HepG2 (cell line): Measurements from ENCODE around the gene RAB22A. TPM values are rescaled to one million over a fixed set of nuclear protein-coding genes. Genes with fewer than 3 reads are reported as not detected.
A peak's percentile ranks its signal among the peaks of the same experiment; 100 is the strongest.

Experiments used
- ARNT2 ChIP-seq: sonication (generic); formaldehyde crosslinking; IDR thresholded peaks from 2 replicates; pipeline ENCODE4 v1.8.0; 2022; ENCODE audit warnings: mild to moderate bottlenecking, low read depth, missing genetic modification reagents, moderate library complexity
- CENPT ChIP-seq: sonication (generic); formaldehyde crosslinking; IDR thresholded peaks from 2 replicates; pipeline ENCODE4 v1.8.0; 2022; ENCODE audit warnings: low read depth, mild to moderate bottlenecking, moderate library complexity, missing genetic modification reagents
- EP300 ChIP-seq, 3 experiments: sonication (generic) in 1 of 3; formaldehyde crosslinking in 1 of 3; IDR thresholded peaks; 2 replicates each; pipeline versions ENCODE4 v1.5.1 to v1.6.1; 2011 to 2020; ENCODE audit warnings: low read depth in 2 of 3, low read length in 2 of 3, borderline replicate concordance in 1 of 3, improper control_type of control experiment in 1 of 3, mild to moderate bottlenecking in 1 of 3, missing genetic modification reagents in 1 of 3, moderate library complexity in 1 of 3
- KLF16 ChIP-seq, 2 experiments: sonication (generic) in 1 of 2; formaldehyde crosslinking in 1 of 2; IDR thresholded peaks; 2 replicates each; pipeline versions ENCODE4 v1.6.1 to v1.8.0; 2016 to 2023; ENCODE audit warnings: missing genetic modification reagents in 2 of 2, missing compliant biosample characterization in 1 of 2
- MAZ ChIP-seq, 2 experiments: sonication (generic) in 1 of 2; formaldehyde crosslinking in 1 of 2; IDR thresholded peaks; 2 replicates each; pipeline versions ENCODE4 v1.5.0 to v1.6.1; 2012 to 2020; ENCODE audit warnings: low read depth in 2 of 2, mild to moderate bottlenecking in 2 of 2, borderline replicate concordance in 1 of 2, improper control_type of control experiment in 1 of 2, low read length in 1 of 2, missing genetic modification reagents in 1 of 2, moderate library complexity in 1 of 2
- MEIS1 ChIP-seq: sonication (generic); formaldehyde crosslinking; IDR thresholded peaks from 2 replicates; pipeline ENCODE4 v1.9.0; 2021; ENCODE audit warnings: mild to moderate bottlenecking, missing genetic modification reagents, moderate library complexity, borderline replicate concordance
- NFE2L2 ChIP-seq: fragments of 150-350 bp; IDR thresholded peaks from 2 replicates; pipeline ENCODE4 v1.6.1; 2014; ENCODE audit warnings: low read length
- SALL2 ChIP-seq: sonication (generic); formaldehyde crosslinking; IDR thresholded peaks from 2 replicates; pipeline ENCODE4 v1.8.1; 2023; ENCODE audit warnings: mild to moderate bottlenecking, missing genetic modification reagents, inconsistent platforms
- SMYD3 ChIP-seq: sonication (generic); formaldehyde crosslinking; IDR thresholded peaks from 2 replicates; pipeline ENCODE4 v1.8.1; 2023; ENCODE audit warnings: mild to moderate bottlenecking, missing genetic modification reagents
- TAF1 ChIP-seq: sonication (generic); formaldehyde crosslinking; IDR thresholded peaks from 2 replicates; pipeline ENCODE4 v1.4.0; 2020; ENCODE audit warnings: missing genetic modification reagents
- XRCC5 ChIP-seq: fragments of 200-400 bp; formaldehyde crosslinking; optimal IDR thresholded peaks from 2 replicates; pipeline ENCODE3; 2017; ENCODE audit warnings: mild to moderate bottlenecking, low read length
- YEATS4 ChIP-seq: sonication (generic); formaldehyde crosslinking; IDR thresholded peaks from 2 replicates; pipeline ENCODE4 v1.4.0; 2020; ENCODE audit warnings: missing genetic modification reagents, borderline replicate concordance
- ZNF230 ChIP-seq: sonication (generic); formaldehyde crosslinking; IDR thresholded peaks from 2 replicates; pipeline ENCODE4 v1.4.0; 2020; ENCODE audit warnings: mild to moderate bottlenecking, missing genetic modification reagents
- ZNF343 ChIP-seq: sonication (generic); formaldehyde crosslinking; IDR thresholded peaks from 2 replicates; pipeline ENCODE4 v1.4.0; 2020; ENCODE audit warnings: mild to moderate bottlenecking, missing genetic modification reagents
- ZNF441 ChIP-seq: sonication (generic); formaldehyde crosslinking; IDR thresholded peaks from 2 replicates; pipeline ENCODE4 v1.7.0; 2021; ENCODE audit warnings: missing genetic modification reagents, borderline replicate concordance
- ZNF883 ChIP-seq: sonication (generic); formaldehyde crosslinking; IDR thresholded peaks from 2 replicates; pipeline ENCODE4 v1.5.1; 2020; ENCODE audit warnings: mild to moderate bottlenecking, missing genetic modification reagents; ENCODE audit errors: not compliant biosample characterization
- polyA plus RNA-seq, 8 experiments: library from polyadenylated mRNA; depleted of rRNA in 3 of 8; stranded (reverse) in 7 of 8; unstranded in 1 of 8; fragments of >200 nt; fragmentation: Illumina TruSeq in 4 of 8; extraction: Trizol in 4 of 8; gene quantifications; 2 replicates each; pipeline versions ENCODE4 v1.2.1 to v1.2.3, GENCODE V29; 2011 to 2016; ENCODE audit warnings: low read depth in 4 of 8, missing spikeins in 1 of 8, mixed read lengths in 1 of 8; ENCODE audit not compliant: insufficient read depth in 1 of 8
- total RNA-seq, 5 experiments: library from RNA; depleted of rRNA; stranded (reverse); fragments of >200 nt; fragmentation: Illumina TruSeq; extraction: Trizol; gene quantifications; 2 replicates each; pipeline ENCODE4 v1.2.3, GENCODE V29; 2016; ENCODE audit warnings: low read depth in 1 of 5
- TF ChIP-seq, protein P1 (sequence below): sonication (generic); formaldehyde crosslinking; IDR thresholded peaks from 2 replicates; pipeline ENCODE4 v1.4.0; 2020; ENCODE audit warnings: low read depth, missing genetic modification reagents
- TF ChIP-seq, protein P2 (sequence below): sonication (generic); formaldehyde crosslinking; IDR thresholded peaks from 2 replicates; pipeline ENCODE4 v1.4.0; 2020; ENCODE audit warnings: missing genetic modification reagents, mild to moderate bottlenecking, borderline replicate concordance
- TF ChIP-seq, protein P3 (sequence below): IDR thresholded peaks from 2 replicates; pipeline ENCODE4 v1.6.1; 2012; ENCODE audit warnings: inconsistent platforms
- TF ChIP-seq, protein P4 (sequence below): IDR thresholded peaks from 2 replicates; pipeline ENCODE4 v1.6.1; 2016; ENCODE audit warnings: missing compliant biosample characterization, missing genetic modification reagents, borderline replicate concordance

The RAB22A gene
- total and polyA plus RNA-seq, 2 of the 13 experiments (the other 11 are each of a cell fraction or from before 2014, with no cell fraction given), result 10.7 to 11.2 TPM

DNA sequence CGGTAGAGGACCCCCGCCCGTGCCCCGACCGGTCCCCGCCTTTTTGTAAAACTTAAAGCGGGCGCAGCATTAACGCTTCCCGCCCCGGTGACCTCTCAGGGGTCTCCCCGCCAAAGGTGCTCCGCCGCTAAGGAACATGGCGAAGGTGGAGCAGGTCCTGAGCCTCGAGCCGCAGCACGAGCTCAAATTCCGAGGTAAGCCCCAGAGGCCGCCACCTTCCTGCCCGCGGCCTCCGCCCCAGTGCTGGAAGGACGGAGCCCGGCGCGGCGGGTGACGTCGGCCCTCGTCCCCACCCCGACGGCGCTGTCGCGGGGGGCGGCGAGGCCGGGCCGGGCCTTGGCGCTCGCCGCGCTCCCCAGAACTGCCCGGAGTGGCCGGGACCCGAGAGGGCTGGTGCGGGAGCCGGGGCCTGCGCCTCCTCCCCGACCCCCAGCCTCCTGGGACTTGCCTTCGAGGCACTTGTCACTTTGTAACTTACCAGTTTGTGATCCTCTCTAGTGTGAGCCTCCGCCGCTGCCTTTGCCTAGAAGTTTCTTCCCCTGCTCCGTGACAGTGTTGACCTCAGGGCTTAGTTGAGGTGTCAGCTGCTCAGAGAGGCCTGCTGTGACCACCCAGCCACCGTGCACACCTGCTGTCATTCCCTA lies 79.9 kb downstream of the RAB22A start (continued):
- TF ChIP-seq, protein P1, sequence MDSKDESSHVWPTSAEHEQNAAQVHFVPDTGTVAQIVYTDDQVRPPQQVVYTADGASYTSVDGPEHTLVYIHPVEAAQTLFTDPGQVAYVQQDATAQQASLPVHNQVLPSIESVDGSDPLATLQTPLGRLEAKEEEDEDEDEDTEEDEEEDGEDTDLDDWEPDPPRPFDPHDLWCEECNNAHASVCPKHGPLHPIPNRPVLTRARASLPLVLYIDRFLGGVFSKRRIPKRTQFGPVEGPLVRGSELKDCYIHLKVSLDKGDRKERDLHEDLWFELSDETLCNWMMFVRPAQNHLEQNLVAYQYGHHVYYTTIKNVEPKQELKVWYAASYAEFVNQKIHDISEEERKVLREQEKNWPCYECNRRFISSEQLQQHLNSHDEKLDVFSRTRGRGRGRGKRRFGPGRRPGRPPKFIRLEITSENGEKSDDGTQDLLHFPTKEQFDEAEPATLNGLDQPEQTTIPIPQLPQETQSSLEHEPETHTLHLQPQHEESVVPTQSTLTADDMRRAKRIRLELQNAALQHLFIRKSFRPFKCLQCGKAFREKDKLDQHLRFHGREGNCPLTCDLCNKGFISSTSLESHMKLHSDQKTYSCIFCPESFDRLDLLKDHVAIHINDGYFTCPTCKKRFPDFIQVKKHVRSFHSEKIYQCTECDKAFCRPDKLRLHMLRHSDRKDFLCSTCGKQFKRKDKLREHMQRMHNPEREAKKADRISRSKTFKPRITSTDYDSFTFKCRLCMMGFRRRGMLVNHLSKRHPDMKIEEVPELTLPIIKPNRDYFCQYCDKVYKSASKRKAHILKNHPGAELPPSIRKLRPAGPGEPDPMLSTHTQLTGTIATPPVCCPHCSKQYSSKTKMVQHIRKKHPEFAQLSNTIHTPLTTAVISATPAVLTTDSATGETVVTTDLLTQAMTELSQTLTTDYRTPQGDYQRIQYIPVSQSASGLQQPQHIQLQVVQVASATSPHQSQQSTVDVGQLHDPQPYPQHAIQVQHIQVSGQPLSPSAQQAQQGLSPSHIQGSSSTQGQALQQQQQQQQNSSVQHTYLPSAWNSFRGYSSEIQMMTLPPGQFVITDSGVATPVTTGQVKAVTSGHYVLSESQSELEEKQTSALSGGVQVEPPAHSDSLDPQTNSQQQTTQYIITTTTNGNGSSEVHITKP (CRISPR knock-in tag), result no peak
- peak; percentile 36 for TF ChIP-seq XRCC5
- TF ChIP-seq ZNF343 (CRISPR knock-in tag), result peak; percentile 41; the same call in 1 of the 2 replicates
- TF ChIP-seq SALL2, result peak; percentile 91
- TF ChIP-seq EP300 (IDR thresholded peaks at IDR 0.05; ENCODE audit: low read depth in 2 of 2, low read length in 2 of 2), result 0 out of 4 replicates have a peak, but pooled peaks of 1 of the 2 experiments have one; percentile 25
- TF ChIP-seq EP300 (CRISPR knock-in tag; IDR thresholded peaks at IDR 0.05; ENCODE audit: borderline replicate concordance), result no peak
- TF ChIP-seq ARNT2 (CRISPR knock-in tag), result 0 out of 2 replicates have a peak, but pooled peaks have one; percentile 45
- TF ChIP-seq SMYD3, result no peak
- TF ChIP-seq ZNF230 (CRISPR knock-in tag), result 0 out of 2 replicates have a peak, but pooled peaks have one; percentile 7
- TF ChIP-seq KLF16 (CRISPR knock-in tag; IDR thresholded peaks at IDR 0.05), result no peak
- peak; percentile 36 for TF ChIP-seq ZNF441
- peak; percentile 60 for TF ChIP-seq TAF1 (CRISPR knock-in tag)
- TF ChIP-seq, protein P2, sequence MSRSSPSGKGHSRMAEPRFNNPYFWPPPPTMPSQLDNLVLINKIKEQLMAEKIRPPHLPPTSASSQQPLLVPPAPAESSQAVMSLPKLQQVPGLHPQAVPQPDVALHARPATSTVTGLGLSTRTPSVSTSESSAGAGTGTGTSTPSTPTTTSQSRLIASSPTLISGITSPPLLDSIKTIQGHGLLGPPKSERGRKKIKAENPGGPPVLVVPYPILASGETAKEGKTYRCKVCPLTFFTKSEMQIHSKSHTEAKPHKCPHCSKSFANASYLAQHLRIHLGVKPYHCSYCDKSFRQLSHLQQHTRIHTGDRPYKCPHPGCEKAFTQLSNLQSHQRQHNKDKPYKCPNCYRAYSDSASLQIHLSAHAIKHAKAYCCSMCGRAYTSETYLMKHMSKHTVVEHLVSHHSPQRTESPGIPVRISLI (CRISPR knock-in tag), result 0 out of 2 replicates have a peak, but pooled peaks have one; percentile 6
- TF ChIP-seq, protein P3, sequence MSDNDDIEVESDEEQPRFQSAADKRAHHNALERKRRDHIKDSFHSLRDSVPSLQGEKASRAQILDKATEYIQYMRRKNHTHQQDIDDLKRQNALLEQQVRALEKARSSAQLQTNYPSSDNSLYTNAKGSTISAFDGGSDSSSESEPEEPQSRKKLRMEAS, result peak; percentile 74
- TF ChIP-seq YEATS4 (CRISPR knock-in tag), result peak; percentile 85
- no peak; the same call in none of the 2 replicates for TF ChIP-seq MAZ (IDR thresholded peaks at IDR 0.05; ENCODE audit: borderline replicate concordance, low read depth, low read length)
- peak; percentile 50; the same call in 1 of the 2 replicates for TF ChIP-seq MAZ (CRISPR knock-in tag; IDR thresholded peaks at IDR 0.05; ENCODE audit: low read depth)
- TF ChIP-seq ZNF883 (CRISPR knock-in tag), result peak; percentile 83
- TF ChIP-seq, protein P4, sequence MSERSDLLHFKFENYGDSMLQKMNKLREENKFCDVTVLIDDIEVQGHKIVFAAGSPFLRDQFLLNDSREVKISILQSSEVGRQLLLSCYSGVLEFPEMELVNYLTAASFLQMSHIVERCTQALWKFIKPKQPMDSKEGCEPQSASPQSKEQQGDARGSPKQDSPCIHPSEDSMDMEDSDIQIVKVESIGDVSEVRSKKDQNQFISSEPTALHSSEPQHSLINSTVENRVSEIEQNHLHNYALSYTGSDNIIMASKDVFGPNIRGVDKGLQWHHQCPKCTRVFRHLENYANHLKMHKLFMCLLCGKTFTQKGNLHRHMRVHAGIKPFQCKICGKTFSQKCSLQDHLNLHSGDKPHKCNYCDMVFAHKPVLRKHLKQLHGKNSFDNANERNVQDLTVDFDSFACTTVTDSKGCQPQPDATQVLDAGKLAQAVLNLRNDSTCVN, result peak; percentile 17; the same call in 1 of the 2 replicates
- TF ChIP-seq NFE2L2, result no peak
- 0 out of 2 replicates have a peak, but pooled peaks have one; percentile 86 for TF ChIP-seq CENPT (CRISPR knock-in tag)
- peak; percentile 6; the same call in 1 of the 2 replicates for TF ChIP-seq MEIS1 (CRISPR knock-in tag)
